KMS-11 (cell line): ENCODE data around the gene FOXA2.
"Not testable (repeated sequence)": the region's sequence is repeated elsewhere in the genome, so short reads cannot be mapped to it uniquely, and the experiment has no call there.

Source experiments
- H2AFZ ChIP-seq: fragments of 200-600 bp; sonication (generic); 2 replicates; pipeline ENCODE4 v1.6.1; 2016; ENCODE audit warnings: antibody characterized with exemption, mixed run types, low read depth
- H3K27ac ChIP-seq: fragments of 200-600 bp; sonication (generic); 2 replicates; pipeline ENCODE4 v1.6.1; 2016; ENCODE audit warnings: mild to moderate bottlenecking, mixed run types
- H3K27me3 ChIP-seq: fragments of 200-600 bp; sonication (generic); 2 replicates; pipeline ENCODE4 v1.6.1; 2017; ENCODE audit warnings: mild to moderate bottlenecking, low read depth, mixed run types, moderate library complexity; ENCODE audit not compliant: insufficient read depth
- H3K36me3 ChIP-seq: fragments of 200-600 bp; sonication (generic); 2 replicates; pipeline ENCODE4 v1.6.1; 2017; ENCODE audit warnings: mild to moderate bottlenecking, mixed run types; ENCODE audit not compliant: insufficient read depth
- H3K4me1 ChIP-seq: fragments of 200-600 bp; sonication (generic); 2 replicates; pipeline ENCODE4 v1.6.1; 2016; ENCODE audit warnings: mild to moderate bottlenecking, low read depth, mixed run types; ENCODE audit not compliant: poor library complexity, severe bottlenecking
- H3K4me2 ChIP-seq: fragments of 200-600 bp; sonication (generic); 2 replicates; pipeline ENCODE4 v1.7.0; 2016; ENCODE audit warnings: mild to moderate bottlenecking, mixed run types
- H3K4me3 ChIP-seq: fragments of 200-600 bp; sonication (generic); IDR thresholded peaks from 2 replicates; pipeline ENCODE4 v1.6.1; 2017; ENCODE audit warnings: low read depth, low read length, mixed read lengths; ENCODE audit not compliant: insufficient read depth
- H3K79me2 ChIP-seq: fragments of 200-600 bp; sonication (generic); 2 replicates; pipeline ENCODE4 v1.6.1; 2016; ENCODE audit warnings: low read depth, mixed run types; ENCODE audit not compliant: insufficient read depth
- H3K9ac ChIP-seq: fragments of 200-600 bp; sonication (generic); 2 replicates; pipeline ENCODE4 v1.6.1; 2016; ENCODE audit warnings: mild to moderate bottlenecking, mixed run types
- H4K20me1 ChIP-seq: fragments of 200-600 bp; sonication (generic); 2 replicates; pipeline ENCODE4 v1.6.1; 2016; ENCODE audit warnings: mild to moderate bottlenecking, mixed run types; ENCODE audit not compliant: insufficient read depth
- TF ChIP-seq, protein P1 (sequence below): fragments of 200-600 bp; sonication (generic); conservative IDR thresholded peaks from 2 replicates; pipeline ENCODE4 v1.6.1; 2017; ENCODE audit warnings: low read depth, mild to moderate bottlenecking, antibody characterized with exemption, low read length, moderate library complexity, mixed read lengths

Gene FOXA2

DNA sequence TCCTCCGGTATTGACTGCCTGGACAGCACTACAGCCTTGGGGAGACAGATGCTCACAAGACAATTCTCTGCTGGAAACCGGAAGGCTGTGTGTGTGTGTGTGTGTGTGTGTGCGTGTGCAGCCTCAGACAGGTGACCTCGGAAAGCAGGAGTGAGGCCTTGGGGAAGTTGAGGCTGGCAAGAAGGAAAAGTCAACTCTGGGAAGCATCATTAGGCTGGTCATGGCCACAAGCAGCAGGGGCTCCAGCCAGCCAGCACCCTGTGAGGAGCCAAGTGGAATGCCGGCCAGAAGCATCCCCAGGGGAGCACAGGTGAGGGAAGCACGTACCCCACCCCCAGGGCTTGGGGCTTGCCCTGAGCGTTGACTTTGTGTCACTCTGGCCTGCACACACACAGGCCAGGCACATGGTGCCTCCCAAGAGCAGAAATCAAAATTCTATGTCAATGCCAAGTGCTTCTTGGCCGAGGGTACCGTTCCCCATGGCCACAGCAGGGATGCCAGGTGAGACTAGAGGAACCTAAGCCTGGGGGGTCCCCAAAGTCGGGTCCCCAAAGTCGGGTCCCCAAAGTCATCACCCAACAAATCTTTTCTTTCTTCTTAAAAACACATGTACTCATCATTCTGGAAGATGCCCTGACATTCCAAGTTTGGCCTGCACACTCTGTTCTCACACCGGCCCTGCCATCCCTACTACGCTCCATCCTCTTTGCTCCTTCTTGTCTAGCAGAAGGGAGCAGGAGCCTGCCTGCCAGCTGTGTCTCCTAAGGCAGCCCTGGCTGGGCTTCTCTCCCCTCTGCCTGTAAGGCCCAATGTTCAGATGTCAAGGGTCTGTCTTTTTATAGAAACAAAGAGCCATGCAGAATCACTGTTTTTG is 26.7 kb downstream of the FOXA2 start:
- Histone ChIP-seq H3K79me2 (no peaks in the 10 kb centered on the region), H3K4me3 (no peak overlapping the region), H3K4me2 (no peak overlapping the region), H3K27ac (no peak overlapping the region), H3K36me3 (no peaks in the 10 kb centered on the region), H3K9ac (no peak overlapping the region), H4K20me1 (no peaks in the 10 kb centered on the region), H3K27me3 (no peaks in the 10 kb centered on the region), H3K4me1 (no peaks in the 10 kb centered on the region), H2AFZ (no peak overlapping the region)
- TF ChIP-seq, protein P1, sequence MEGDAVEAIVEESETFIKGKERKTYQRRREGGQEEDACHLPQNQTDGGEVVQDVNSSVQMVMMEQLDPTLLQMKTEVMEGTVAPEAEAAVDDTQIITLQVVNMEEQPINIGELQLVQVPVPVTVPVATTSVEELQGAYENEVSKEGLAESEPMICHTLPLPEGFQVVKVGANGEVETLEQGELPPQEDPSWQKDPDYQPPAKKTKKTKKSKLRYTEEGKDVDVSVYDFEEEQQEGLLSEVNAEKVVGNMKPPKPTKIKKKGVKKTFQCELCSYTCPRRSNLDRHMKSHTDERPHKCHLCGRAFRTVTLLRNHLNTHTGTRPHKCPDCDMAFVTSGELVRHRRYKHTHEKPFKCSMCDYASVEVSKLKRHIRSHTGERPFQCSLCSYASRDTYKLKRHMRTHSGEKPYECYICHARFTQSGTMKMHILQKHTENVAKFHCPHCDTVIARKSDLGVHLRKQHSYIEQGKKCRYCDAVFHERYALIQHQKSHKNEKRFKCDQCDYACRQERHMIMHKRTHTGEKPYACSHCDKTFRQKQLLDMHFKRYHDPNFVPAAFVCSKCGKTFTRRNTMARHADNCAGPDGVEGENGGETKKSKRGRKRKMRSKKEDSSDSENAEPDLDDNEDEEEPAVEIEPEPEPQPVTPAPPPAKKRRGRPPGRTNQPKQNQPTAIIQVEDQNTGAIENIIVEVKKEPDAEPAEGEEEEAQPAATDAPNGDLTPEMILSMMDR = no peak

DNA sequence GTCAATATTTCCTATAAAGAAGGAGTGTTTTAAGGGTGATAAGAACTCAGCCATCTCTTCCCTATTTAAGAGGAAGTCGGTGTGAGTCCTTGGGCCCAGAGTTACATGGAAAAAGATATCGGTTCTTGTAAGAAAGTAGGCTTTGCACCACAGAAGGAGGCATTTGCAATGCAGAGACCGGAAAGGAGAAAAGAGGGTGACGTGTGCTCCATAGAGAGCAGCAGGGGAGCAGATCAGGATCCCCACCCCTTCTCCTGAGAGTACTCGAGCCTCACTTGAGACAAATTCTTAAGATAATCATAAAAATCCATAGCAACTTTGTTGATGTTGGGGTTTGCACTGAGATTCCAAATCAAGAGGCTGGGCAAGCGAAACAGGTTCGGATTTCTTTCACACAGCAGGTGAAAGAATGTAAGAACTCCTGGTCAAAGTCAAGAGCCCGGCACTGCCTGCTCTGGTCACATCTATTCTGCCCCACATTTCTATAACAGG is 27.8 kb downstream of the FOXA2 start:
- no peaks in the 10 kb centered on the region for H3K36me3 ChIP-seq
- no peak overlapping the region for H3K9ac ChIP-seq
- no peaks in the 10 kb centered on the region for H3K79me2 ChIP-seq
- no peaks in the 10 kb centered on the region for H3K4me1 ChIP-seq
- H2AFZ ChIP-seq = no peak overlapping the region
- no peak overlapping the region for H3K4me3 ChIP-seq
- H3K27me3 ChIP-seq = no peaks in the 10 kb centered on the region
- TF ChIP-seq, protein P1 = no peak
- H4K20me1 ChIP-seq = no peaks in the 10 kb centered on the region
- H3K4me2 ChIP-seq = no peak overlapping the region
- H3K27ac ChIP-seq = no peak overlapping the region

DNA sequence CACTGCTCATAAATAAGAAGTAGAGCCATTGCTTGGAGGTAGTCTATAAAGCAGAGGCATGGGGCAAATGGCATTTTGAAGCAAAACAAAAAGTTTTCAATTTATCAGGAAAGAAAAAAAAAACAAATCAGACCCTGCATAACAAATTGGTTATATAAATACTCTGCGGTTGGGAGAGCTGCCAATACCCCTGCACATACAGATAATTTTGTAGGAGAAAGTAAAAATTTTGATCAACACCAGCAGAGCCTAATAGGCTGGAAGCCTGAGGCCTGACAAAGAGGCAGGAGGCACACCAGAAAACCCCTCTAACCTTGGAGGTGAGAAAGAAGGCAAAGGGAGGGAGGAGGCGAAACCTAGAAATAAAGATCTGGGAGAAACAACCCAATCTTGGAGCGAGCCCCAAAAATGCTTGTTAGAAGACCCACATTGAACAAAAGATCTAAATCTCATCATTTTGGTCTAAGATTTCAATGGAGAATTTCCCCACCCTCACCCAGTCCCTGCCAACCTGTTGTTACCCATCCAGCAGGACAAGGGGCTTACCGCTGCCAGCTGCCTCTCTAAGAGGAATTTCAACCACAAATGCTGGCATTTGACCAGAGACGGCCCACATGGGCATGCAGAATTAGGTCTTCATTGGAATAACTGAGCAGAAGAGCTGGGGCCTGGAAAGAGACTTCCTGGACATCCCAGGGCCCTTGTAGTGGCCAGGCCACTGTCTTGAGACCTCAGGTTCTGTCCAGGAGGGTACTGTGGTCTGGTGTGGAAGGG is 28.4 kb downstream of the FOXA2 start:
- H3K4me2 ChIP-seq = no peak overlapping the region
- TF ChIP-seq, protein P1 = no peak
- H3K27me3 ChIP-seq = no peaks in the 10 kb centered on the region
- no peak overlapping the region for H2AFZ ChIP-seq
- H3K4me3 ChIP-seq = no peak overlapping the region
- H3K27ac ChIP-seq = no peak overlapping the region
- H3K9ac ChIP-seq = no peak overlapping the region
- H4K20me1 ChIP-seq = no peaks in the 10 kb centered on the region
- no peaks in the 10 kb centered on the region for H3K4me1 ChIP-seq
- no peaks in the 10 kb centered on the region for H3K36me3 ChIP-seq
- H3K79me2 ChIP-seq = no peaks in the 10 kb centered on the region

DNA sequence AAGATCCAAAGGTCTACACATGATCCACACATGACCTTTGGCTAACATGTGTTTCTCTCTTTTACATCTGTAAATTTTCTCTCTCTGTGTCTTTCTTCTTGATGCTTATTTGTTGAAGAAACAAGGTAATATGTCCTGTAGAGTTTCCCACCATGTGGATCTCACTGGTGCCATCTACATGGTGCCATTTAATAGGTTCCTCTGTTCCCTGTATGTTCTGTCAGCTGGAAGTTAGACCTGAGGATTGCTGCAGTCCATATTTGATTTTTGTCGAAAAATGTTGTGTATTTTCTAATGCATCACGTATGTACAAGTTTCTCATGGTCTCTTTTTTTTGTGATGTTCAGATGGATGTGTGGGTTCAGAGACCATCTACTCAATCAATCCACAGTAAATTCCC is 30.0 kb downstream of the FOXA2 start:
- Histone ChIP-seq H3K4me1 (no peaks in the 10 kb centered on the region), H3K27ac (no peak overlapping the region), H3K36me3 (no peaks in the 10 kb centered on the region), H4K20me1 (no peaks in the 10 kb centered on the region), H3K27me3 (no peaks in the 10 kb centered on the region), H3K9ac (no peak overlapping the region), H3K4me3 (no peak overlapping the region), H2AFZ (no peak overlapping the region), H3K79me2 (no peaks in the 10 kb centered on the region), H3K4me2 (no peak overlapping the region)
- TF ChIP-seq, protein P1 = no peak

DNA sequence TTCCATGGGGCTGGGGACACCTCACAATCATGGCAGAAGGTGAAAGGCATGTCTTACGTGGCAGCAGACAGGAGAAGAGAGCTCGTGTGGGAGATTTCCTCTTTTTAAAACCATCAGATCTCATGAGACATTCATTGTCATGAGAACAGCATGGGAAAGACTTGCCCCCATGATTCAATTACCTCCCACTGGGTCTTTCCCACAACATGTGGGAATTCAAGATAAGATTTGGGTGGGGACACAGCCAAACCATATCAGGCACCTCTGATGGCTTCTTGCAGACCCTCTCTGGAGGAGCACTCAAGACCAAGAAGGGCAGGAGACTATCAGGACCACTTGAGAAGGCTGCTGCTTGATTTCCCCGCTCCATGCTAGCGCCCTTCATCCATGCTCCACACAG is 33.9 kb downstream of the FOXA2 start:
- not testable (repeated sequence) for H2AFZ ChIP-seq, H3K4me2 ChIP-seq, H3K9ac ChIP-seq, H3K4me1 ChIP-seq, H3K27ac ChIP-seq, H3K36me3 ChIP-seq, H3K79me2 ChIP-seq, H3K4me3 ChIP-seq, H4K20me1 ChIP-seq, H3K27me3 ChIP-seq
